SU-DHL-6 (cell line): ENCODE results near the gene FAM181B.
"Not testable (repeated sequence)": the region's sequence is repeated elsewhere in the genome, so short reads cannot be mapped to it uniquely, and the experiment has no call there.

Experiments
- H2AFZ ChIP-seq: fragments of 200-600 bp; sonication (generic); 2 replicates; pipeline ENCODE4 v1.6.1; 2014; ENCODE audit warnings: low read depth, mild to moderate bottlenecking, moderate library complexity, mixed read lengths, antibody characterized with exemption, low read length; ENCODE audit not compliant: severe bottlenecking
- H3F3A ChIP-seq: fragments of 200-600 bp; shearing (Covaris generic); 2 replicates; pipeline ENCODE4 v1.6.0; 2016; ENCODE audit warnings: antibody characterized with exemption, mild to moderate bottlenecking; ENCODE audit not compliant: insufficient read depth
- H3K27ac ChIP-seq: fragments of 200-600 bp; sonication (generic); 2 replicates; pipeline ENCODE4 v1.5.1; 2016; ENCODE audit warnings: low read depth, mild to moderate bottlenecking, low read length, moderate library complexity, mixed read lengths
- H3K27me3 ChIP-seq: fragments of 200-600 bp; sonication (generic), shearing (Covaris generic); 2 replicates; pipeline ENCODE4 v1.6.0; 2014; ENCODE audit warnings: mild to moderate bottlenecking, low read length
- H3K36me3 ChIP-seq: fragments of 200-600 bp; sonication (generic); 2 replicates; pipeline ENCODE4 v1.6.1; 2014; ENCODE audit warnings: mild to moderate bottlenecking, low read length, mixed read lengths
- H3K4me2 ChIP-seq: fragments of 300-600, 200-600 bp; shearing (Covaris generic), sonication (generic); 2 replicates; pipeline ENCODE4 v1.6.0; 2014; ENCODE audit warnings: low read length, low read depth, mild to moderate bottlenecking; ENCODE audit not compliant: poor library complexity, severe bottlenecking
- H3K4me3 ChIP-seq: fragments of 200-600 bp; sonication (generic); 2 replicates; pipeline ENCODE4 v1.5.1; 2014; ENCODE audit warnings: antibody characterized with exemption, low read length, mild to moderate bottlenecking, mixed read lengths; ENCODE audit not compliant: insufficient read depth, poor library complexity, severe bottlenecking
- H3K79me2 ChIP-seq: fragments of 200-600 bp; sonication (generic); 2 replicates; pipeline ENCODE4 v1.6.1; 2014; ENCODE audit warnings: mild to moderate bottlenecking, low read length, moderate library complexity; ENCODE audit not compliant: insufficient read depth
- H3K9ac ChIP-seq: fragments of 200-600 bp; sonication (generic); 2 replicates; pipeline ENCODE4 v1.7.0; 2014; ENCODE audit warnings: mild to moderate bottlenecking, low read length
- H3K9me2 ChIP-seq: fragments of 200-600 bp; sonication (generic); replicated peaks from 2 replicates; pipeline ENCODE4 v1.6.1; 2014; ENCODE audit warnings: low read length; ENCODE audit not compliant: insufficient read depth
- H3K9me3 ChIP-seq: fragments of 200-600 bp; sonication (generic); 2 replicates; pipeline ENCODE4 v1.6.1; 2014; ENCODE audit warnings: low read length, mixed read lengths; ENCODE audit not compliant: insufficient read depth
- H4K20me1 ChIP-seq: fragments of 200-600 bp; sonication (generic); 2 replicates; pipeline ENCODE4 v1.6.1; 2014; ENCODE audit warnings: low read depth, mild to moderate bottlenecking, antibody characterized with exemption, low read length, moderate library complexity, mixed read lengths
- EZH2phosphoT487 ChIP-seq: fragments of 200-600 bp; sonication (generic), shearing (Covaris generic); conservative IDR thresholded peaks from 2 replicates; pipeline ENCODE4 v1.6.1; 2018; ENCODE audit warnings: mild to moderate bottlenecking, antibody characterized with exemption, low read length, moderate library complexity, mixed read lengths
- TF ChIP-seq, protein P1 (sequence below): fragments of 200-600 bp; sonication (generic); IDR thresholded peaks from one replicate; pipeline ENCODE4 v1.5.1; 2017; ENCODE audit warnings: antibody characterized with exemption, mild to moderate bottlenecking, low read length, moderate library complexity; ENCODE audit not compliant: insufficient read depth, poor library complexity, severe bottlenecking

Gene FAM181B

GRCh38 chr11:82698576-82699352 lies 34.9 kb downstream of the FAM181B start:
- Histone ChIP-seq H4K20me1 (no peaks in the 10 kb centered on the region), H3K9me2 (no peaks in the 10 kb centered on the region), H3K9me3 (no peaks in the 10 kb centered on the region), H2AFZ (no peak overlapping the region), H3K27ac (no peak overlapping the region), H3K79me2 (no peaks in the 10 kb centered on the region), H3F3A (no peaks in the 10 kb centered on the region), H3K4me2 (no peak overlapping the region), H3K27me3 (no peaks in the 10 kb centered on the region), H3K4me3 (no peak overlapping the region), H3K9ac (no peak overlapping the region), H3K36me3 (no peaks in the 10 kb centered on the region)
- TF ChIP-seq, protein P1, sequence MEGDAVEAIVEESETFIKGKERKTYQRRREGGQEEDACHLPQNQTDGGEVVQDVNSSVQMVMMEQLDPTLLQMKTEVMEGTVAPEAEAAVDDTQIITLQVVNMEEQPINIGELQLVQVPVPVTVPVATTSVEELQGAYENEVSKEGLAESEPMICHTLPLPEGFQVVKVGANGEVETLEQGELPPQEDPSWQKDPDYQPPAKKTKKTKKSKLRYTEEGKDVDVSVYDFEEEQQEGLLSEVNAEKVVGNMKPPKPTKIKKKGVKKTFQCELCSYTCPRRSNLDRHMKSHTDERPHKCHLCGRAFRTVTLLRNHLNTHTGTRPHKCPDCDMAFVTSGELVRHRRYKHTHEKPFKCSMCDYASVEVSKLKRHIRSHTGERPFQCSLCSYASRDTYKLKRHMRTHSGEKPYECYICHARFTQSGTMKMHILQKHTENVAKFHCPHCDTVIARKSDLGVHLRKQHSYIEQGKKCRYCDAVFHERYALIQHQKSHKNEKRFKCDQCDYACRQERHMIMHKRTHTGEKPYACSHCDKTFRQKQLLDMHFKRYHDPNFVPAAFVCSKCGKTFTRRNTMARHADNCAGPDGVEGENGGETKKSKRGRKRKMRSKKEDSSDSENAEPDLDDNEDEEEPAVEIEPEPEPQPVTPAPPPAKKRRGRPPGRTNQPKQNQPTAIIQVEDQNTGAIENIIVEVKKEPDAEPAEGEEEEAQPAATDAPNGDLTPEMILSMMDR = no peak
- TF ChIP-seq EZH2phosphoT487 = no peak

DNA sequence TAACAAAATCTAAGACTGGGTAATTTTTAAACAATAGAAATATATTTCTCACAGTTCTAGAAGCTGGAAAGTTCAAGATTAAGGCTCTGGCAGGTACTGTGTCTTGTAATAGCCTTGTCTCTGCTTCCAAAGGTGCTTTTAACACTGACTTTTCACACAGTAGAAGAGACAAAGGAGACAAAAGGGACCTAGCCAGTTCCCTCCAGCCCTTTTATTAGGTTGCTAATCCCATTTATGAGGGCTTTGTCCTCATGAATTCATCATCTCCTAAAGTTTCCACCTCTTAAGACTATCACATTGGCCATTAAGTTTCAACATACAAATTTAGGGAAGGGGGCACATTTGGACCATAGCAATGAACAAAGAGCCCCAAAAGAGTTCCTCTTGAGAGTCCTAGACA lies 40.7 kb downstream of the FAM181B start:
- Histone ChIP-seq H3K27ac (no peak overlapping the region), H3K79me2 (no peaks in the 10 kb centered on the region), H3K27me3 (no peaks in the 10 kb centered on the region), H2AFZ (no peak overlapping the region), H3F3A (no peaks in the 10 kb centered on the region), H3K9ac (no peak overlapping the region), H4K20me1 (no peaks in the 10 kb centered on the region), H3K9me3 (no peaks in the 10 kb centered on the region), H3K9me2 (no peaks in the 10 kb centered on the region), H3K4me2 (no peak overlapping the region), H3K36me3 (no peaks in the 10 kb centered on the region), H3K4me3 (no peak overlapping the region)
- no peak for TF ChIP-seq EZH2phosphoT487
- TF ChIP-seq, protein P1 = no peak

DNA sequence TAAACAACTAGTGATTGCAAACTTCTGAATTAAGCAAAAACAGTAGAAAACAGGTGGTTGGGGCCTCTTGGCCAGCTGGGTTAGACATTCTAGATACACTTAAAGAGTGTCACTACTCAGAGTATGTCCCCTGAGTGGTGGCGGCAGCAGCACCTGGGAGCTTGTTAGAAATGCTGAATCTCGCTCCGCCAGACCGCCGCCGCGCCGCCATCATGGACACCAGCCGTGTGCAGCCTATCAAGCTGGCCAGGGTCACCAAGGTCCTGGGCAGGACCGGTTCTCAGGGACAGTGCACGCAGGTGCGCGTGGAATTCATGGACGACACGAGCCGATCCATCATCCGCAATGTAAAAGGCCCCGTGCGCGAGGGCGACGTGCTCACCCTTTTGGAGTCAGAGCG lies 44.3 kb downstream of the FAM181B start:
- H3K9me3 ChIP-seq, H3K4me2 ChIP-seq, H3F3A ChIP-seq, H3K9ac ChIP-seq, H4K20me1 ChIP-seq, H3K9me2 ChIP-seq, H3K4me3 ChIP-seq, H3K79me2 ChIP-seq, H3K27me3 ChIP-seq, H3K27ac ChIP-seq, H2AFZ ChIP-seq, H3K36me3 ChIP-seq: not testable (repeated sequence)

GRCh38 chr11:82686211-82686610 lies 47.5 kb downstream of the FAM181B start:
- Histone ChIP-seq H3F3A (no peaks in the 10 kb centered on the region), H3K4me2 (no peak overlapping the region), H3K4me3 (no peak overlapping the region), H3K36me3 (no peaks in the 10 kb centered on the region), H2AFZ (no peak overlapping the region), H3K27ac (no peak overlapping the region), H3K9me3 (peaks cover 5% of the 10 kb centered on the region; the same call in 1 of the 2 replicates), H3K9me2 (no peaks in the 10 kb centered on the region), H4K20me1 (no peaks in the 10 kb centered on the region), H3K9ac (no peak overlapping the region), H3K27me3 (no peaks in the 10 kb centered on the region), H3K79me2 (no peaks in the 10 kb centered on the region)
- TF ChIP-seq EZH2phosphoT487 = no peak
- TF ChIP-seq, protein P1 = no peak
